GM21786 (cell line): ENCODE data around the gene DDR1.

ENCODE experiments used
- ATAC-seq: cut with Tn5 transposase; IDR thresholded peaks from one replicate; pipeline ENCODE4 v1.9.1; 2021; ENCODE audit not compliant: unreplicated experiment

The DDR1 gene

GRCh38 chr6:30880698-30881252, 3.5 kb upstream of the DDR1 start:
- no peak for ATAC-seq

- ATAC-seq = no peak
Observed at GRCh38 chr6:30881392-30882203, 2.7 kb upstream of the DDR1 start.

GRCh38 chr6:30882204-30882758, 2.0 kb upstream of the DDR1 start:
- ATAC-seq = no peak

GRCh38 chr6:30882759-30883684, 1.3 kb upstream of the DDR1 start:
- ATAC-seq = no peak

GRCh38 chr6:30884521-30885480, 482 bp downstream of the DDR1 start:
- no peak for ATAC-seq

GRCh38 chr6:30885481-30885998, 1.2 kb downstream of the DDR1 start:
- no peak for ATAC-seq

- ATAC-seq = no peak
Observed at GRCh38 chr6:30885999-30886896, 1.9 kb downstream of the DDR1 start.

- ATAC-seq = no peak
Observed at GRCh38 chr6:30886897-30887255, 2.6 kb downstream of the DDR1 start.

GRCh38 chr6:30887901-30888815, 3.8 kb downstream of the DDR1 start:
- ATAC-seq = no peak

GRCh38 chr6:30888816-30889495, 4.6 kb downstream of the DDR1 start:
- no peak for ATAC-seq

- ATAC-seq = no peak
Observed at GRCh38 chr6:30889496-30889885, 5.2 kb downstream of the DDR1 start.

GRCh38 chr6:30889921-30890645, 5.8 kb downstream of the DDR1 start:
- ATAC-seq = no peak

- ATAC-seq = no peak
Observed at GRCh38 chr6:30890646-30891449, 6.5 kb downstream of the DDR1 start.

GRCh38 chr6:30891450-30891723, 7.1 kb downstream of the DDR1 start:
- no peak for ATAC-seq

- no peak for ATAC-seq
Observed at GRCh38 chr6:30891816-30892538, 7.7 kb downstream of the DDR1 start.
